H54 (cell line): ENCODE results near the gene STX2.
A peak's percentile ranks its signal among the peaks of the same experiment; 100 is the strongest.
"Not testable (repeated sequence)": the region's sequence is repeated elsewhere in the genome, so short reads cannot be mapped to it uniquely, and the experiment has no call there.

Experiments used
- DNase-seq: peaks from one replicate; pipeline ENCODE4 v3.0.0; 2011; ENCODE audit warnings: low spot score, mixed read lengths; ENCODE audit not compliant: insufficient read length
- FAIRE-seq: peaks from 3 replicates; lab custom pipeline; 2011; peaks lifted over from hg19 to GRCh38; lab: Jason Lieb, UNC
- POLR2A ChIP-seq: IDR thresholded peaks from 2 replicates; pipeline ENCODE4 v1.6.1; 2011; ENCODE audit warnings: low read depth, mild to moderate bottlenecking, low read length

The STX2 gene

DNA sequence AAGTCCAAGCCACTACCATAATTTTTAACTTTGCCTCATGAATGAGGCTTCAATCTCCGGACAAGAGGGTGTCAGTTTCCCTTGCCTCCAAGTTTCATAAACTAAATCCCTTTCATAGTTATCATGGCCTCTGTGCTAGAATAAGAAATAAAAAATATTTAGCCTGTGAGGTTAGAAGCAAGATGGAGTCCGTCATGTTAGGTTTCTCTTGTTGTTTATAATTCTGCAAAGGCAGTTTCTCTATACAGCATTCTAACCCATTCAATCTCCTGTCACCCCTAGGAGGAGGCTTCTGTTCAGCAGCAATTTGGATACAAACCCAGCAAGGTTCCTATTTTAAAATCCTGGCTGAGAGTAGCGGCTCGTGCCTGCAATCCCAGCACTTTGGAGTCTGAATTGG, 17.0 kb upstream of the STX2 start:
- TF ChIP-seq POLR2A, result no peak
- DNase-seq (no peak), FAIRE-seq (no peak)

DNA sequence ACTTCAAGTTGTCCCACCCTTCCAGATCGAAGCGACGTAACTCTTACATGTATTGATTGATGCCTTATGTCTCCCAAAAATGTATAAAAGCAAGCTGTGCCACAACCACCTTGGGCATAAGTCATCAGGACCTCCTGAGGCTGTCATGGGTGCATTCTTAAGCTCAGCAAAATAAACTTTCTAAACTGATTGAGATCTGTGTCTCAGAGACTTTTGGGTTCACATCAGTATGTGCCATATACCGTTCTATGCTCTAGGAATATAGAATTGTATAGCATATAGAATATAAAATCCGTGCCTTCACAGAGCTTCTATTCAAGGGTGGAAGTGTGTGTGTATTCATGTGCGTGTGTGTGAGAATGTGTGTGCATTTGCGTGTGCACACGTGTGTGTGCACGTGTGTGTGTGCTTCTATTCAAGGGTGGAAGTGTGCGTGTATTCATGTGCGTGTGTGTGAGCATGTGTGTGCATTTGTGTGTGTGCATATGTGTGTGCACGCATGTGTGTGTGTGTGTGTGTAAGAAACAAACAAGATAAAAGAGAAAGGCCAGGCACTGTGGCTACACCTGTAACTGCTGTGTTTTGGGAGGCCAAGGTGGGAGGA, 11.5 kb upstream of the STX2 start:
- TF ChIP-seq POLR2A, result no peak
- DNase-seq, result no peak
- no peak for FAIRE-seq

DNA sequence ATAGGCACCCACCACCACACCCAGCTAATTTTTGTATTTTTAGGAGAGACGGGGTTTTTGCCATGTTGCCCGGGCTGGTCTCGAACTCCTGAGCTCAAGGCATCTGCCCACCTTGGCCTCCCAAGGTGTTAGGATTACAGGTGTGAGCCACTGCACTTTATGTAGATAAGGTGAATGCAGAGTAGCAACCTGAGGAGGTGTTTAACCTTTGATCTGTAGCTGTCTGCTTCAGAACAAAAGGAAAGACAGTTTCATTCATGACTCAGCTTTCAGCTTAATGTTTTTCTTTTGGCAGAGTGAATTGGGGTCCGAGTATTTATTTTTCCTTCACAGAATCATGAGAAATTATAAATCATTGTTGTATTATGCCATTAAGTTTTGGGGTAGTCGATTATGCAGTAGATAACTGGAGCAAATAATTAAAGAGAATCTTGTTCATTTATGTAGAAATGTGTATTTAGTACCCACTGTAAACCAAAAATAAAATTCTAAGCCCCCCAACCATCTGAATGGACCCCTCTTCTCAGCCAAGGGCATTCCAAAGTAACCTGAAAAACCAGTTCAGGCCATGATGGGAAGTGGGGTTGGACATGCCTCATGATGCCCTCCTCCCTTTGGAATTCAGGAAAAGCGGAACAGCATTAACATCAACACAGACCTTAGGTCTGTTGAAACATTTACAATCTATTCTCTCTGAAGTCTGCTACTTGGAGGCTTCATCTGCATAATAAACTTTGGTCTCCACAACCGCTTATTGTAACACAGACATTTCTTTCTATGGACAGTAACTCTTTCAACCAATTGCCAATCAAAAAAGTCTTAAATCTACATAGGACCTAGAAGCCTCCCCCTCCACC, 10.7 kb upstream of the STX2 start:
- no peak for TF ChIP-seq POLR2A
- no peak for DNase-seq
- FAIRE-seq, result no peak

DNA sequence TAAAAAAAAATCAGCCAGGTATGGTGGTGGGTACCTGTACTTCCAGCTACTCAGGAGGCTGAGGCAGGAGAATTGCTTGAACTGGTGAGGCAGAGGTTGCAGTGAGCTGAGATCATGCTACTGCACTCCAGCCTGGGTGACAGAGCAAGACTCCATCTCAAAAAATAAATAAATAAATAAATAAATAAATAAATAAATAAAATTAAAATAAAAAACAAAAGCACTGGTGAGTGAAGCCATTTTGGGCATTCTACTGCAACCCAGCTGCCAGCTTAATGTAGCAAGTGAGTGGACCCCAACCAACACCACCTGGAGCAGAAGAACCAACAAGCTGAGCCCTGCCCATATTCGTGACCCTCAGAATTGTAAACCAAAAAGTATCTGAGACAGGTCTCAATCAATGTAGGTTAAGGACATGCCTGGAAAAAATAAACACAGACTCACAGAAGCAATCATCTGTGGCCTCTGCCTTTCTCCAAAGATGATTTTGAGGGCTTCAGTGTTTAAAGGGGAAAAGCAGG, 9.8 kb upstream of the STX2 start:
- FAIRE-seq, DNase-seq: not testable (repeated sequence)

DNA sequence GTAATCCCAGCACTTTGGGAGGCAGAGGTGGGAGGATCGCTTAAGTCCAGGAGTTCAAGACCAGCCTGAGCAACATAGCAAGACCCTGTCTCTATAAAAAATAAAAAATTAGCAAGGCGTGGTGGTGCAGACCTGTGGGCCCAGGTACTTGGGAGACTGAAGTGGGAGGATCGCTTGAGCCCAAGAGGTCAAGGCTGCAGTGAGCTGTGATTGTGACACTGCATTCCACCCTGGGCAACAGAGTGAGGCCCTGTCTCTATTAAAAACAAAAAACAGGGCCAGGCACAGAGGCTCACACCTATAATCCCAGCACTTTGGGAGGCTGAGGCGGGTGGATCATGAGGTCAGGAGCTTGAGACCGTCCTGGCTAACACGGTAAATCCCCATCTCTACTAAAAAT, 9.1 kb upstream of the STX2 start:
- FAIRE-seq, result not testable (repeated sequence)

DNA sequence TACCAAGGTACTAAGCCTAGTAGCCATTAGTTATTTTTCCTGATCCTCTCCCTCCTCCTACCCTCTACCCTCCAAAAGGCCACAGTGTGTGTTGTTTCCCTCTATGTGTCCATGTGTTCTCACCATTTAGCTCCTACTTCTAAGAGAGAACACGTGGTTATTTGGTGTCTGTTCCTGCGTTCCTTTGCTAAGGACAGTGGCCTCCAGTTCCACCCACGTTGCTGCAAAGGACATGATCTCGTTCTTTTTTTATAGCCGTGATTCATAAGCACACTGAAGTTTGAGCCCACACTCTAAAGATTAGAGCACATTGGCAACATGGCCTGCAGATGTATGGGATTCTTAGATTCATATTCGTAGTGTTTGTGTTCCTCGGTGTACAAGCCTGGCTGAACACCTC, 8.1 kb upstream of the STX2 start:
- no peak for TF ChIP-seq POLR2A
- FAIRE-seq, result no peak
- no peak for DNase-seq

More for the DNA sequence above, 9.1 kb upstream of the STX2 start:
- not testable (repeated sequence) for DNase-seq

DNA sequence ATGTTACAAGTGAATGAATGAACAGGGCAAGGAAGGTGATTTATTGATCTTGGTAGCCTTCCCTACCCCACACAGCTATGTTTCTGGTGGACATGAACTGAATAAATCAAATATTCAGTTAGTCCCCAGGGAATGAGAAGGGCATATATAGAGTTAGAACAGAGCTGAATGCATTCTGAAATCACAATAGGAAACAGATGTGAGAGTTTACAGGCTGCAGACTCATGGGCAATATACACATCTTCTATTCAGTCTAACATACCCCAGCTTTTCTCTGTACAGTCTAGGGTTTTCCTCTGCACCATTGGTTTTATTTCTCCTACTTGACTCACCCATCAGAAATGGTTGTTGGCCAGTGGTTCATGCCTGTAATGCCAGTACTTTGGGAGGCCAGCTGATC, 7.3 kb upstream of the STX2 start:
- no peak for DNase-seq
- FAIRE-seq, result no peak
- TF ChIP-seq POLR2A, result no peak

DNA sequence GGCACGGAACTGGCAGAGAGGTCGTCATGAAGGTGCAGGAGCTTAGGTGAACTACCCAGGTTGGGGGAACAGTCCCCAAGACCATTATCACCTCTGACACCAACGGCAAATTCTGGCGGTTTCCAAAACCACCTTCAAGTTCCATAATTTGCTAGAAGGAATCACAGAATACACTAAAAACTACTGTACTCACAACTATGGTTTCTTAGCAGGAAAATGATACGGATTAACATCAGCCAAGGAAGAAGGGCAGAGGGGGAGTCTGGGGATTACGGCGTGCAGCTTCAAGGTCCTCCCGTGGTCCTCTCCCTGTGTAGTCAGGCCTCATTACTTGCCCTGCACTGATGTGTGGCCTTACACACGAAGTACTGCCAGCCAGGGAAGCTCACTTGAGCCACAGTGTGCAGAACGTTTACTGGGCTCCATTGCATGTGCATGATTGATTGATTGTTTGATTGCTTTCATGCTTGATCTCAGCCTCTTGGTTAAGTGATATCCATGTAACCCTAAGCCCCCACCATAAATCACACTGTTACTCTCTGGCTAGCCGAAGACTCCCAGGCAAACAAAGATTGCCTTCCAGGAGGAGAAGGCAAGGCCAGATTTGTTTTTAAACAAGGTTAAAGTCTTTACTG, 837 bp upstream of the STX2 start:
- no peak for TF ChIP-seq POLR2A
- DNase-seq, result no peak
- FAIRE-seq, result no peak

DNA sequence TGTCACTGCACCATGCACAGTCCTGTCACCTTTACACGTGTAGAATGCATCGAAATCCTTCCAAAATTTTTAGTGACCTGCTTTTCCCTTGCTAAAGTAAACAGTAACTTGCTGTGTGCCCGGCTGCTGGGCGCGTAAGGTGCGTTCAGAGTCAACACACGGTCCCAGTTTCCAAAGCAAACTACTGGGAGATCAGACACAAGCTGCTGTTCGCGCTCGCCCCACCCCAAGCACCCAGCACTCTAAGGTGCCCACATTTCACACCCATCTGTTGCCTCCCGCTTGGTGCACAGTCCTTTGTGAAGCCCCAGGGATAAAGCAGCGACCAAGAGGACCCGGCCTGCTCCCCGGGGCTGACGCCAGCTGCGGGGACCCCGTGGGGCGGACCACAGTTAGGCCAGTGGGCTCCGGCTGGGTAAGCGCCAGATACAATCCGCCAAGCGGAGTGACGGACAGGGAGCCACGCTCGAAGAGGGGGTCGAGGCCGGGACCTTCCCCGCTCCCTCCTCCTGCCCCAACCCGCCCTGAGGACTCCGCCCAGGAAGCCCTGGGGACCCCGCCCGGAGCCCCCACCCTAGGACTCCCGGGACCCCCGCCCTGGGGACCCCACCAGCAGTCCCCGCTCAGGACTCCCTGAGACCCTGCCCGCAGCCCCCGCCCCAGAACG, 633 bp downstream of the STX2 start:
- no peak for TF ChIP-seq POLR2A
- DNase-seq (peak; percentile 29), FAIRE-seq (no peak)

DNA sequence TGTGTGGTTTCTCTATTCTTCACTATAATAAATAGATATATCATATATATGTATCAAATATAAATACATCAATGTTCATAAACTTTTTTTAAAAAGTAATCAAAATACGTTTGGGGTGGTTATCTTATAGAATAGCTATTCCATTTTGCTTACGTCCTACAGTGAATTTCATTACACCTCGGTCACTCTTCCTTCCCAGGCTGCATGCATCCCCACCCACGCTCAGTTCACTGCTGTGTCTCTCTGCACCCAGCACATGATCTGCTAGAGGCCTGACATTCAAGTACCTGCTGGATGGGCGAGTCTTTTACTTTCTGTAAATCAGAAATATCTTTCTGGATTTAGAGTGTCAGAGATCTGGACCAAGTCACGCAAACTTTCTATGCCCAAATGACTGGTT, 3.6 kb downstream of the STX2 start:
- TF ChIP-seq POLR2A, result no peak
- FAIRE-seq, result no peak
- no peak for DNase-seq

DNA sequence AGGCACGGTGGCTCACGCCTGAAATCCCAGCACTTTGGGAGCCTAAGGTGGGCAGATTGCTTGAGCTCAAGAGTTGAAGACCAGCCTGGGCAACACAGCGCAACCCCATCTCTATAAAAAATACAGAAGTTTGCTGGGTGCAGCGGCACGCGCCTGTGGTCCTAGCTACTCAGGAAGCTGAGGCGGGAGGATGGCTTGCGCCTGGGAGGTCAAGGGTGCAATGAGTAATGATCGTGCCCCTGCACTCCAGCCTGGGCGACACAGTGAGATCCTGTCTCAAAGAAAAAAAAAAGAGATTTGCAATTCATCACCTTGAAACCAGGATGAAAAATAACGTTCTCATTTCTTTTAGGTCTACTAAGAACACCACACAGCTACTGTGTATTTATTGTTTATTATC, 4.0 kb downstream of the STX2 start:
- no peak for FAIRE-seq
- DNase-seq, result no peak

DNA sequence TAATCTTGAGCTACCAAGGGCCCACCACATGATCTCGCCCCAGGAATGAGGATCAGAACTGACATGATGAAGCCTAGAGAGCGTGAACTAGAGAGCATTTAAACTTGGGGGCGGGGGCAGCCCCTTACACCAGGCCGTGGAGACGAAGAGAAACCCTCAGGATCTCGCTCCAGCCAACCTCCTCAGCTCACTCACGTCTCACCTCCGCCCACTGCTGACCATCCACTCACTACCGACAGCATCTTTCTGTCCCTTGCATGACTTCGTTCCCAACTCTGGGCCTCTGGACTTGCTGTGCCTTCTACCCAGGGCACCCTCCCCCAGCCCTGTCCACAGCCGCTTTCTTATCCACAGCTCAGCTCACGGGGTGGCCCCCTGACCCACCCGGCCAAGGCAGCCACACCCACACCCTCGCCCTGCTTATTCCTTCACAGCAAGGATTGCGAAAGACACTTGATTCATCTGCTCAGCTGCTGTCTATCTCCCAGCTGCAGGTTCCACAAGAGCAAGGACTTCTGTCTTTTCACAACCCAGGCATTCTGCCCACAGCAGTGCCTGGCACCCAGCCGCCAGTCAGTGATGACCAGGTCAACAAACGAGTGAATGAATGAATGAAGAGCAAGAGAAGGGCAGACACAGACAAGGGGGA, 6.4 kb downstream of the STX2 start:
- TF ChIP-seq POLR2A, result no peak
- FAIRE-seq, result no peak
- DNase-seq, result no peak

More for the DNA sequence above, 4.0 kb downstream of the STX2 start:
- no peak for TF ChIP-seq POLR2A

DNA sequence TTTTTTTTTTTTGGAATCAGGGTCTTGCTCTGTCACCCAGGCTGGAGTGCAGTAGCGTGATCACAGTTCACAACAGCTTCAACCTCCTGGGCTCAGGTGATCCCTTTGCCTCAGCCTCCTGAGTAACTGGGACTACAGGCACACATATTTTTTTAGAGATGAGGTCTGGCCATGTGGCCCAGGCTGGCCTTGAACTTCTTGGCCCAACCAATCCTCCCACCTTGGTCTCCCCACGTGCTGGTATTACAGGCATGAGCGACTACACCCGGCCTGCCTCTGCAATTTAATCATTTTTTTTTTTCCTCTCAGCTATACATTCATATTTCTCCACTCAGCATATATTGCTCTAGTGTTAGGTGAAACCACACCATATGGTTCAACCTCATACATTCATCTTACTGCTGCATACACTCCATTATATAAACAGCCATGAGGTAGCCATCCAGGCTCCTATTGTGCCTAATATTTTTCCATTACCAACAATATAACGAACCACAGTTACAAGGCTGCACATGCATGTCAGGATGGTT, 7.1 kb downstream of the STX2 start:
- FAIRE-seq (no peak), DNase-seq (no peak)
- TF ChIP-seq POLR2A, result no peak
